ENCODE data around the gene SERPINB6.

SERPINB6 gene

GRCh38 chr6:2899596-2899995, 71.8 kb downstream of the SERPINB6 start:
- Mint-ChIP-seq H3K27me3 (ENCODE audit: low read depth) (peaks cover 17% of the 10 kb centered on the region), H3K9me3 (no peaks in the 10 kb centered on the region), H3K4me3 (no peak overlapping the region), H3K36me3 (ENCODE audit: low read depth) (peaks cover 12% of the 10 kb centered on the region), H3K27ac (no peak overlapping the region), H3K4me1 (peaks cover 30% of the 10 kb centered on the region)
- TF ChIP-seq CTCF (IDR thresholded peaks at IDR 0.05; ENCODE audit: unreplicated experiment in 3 of 3), result no peak

Data from nephron (organoid).